MM.1S (cell line): ENCODE measurements around the gene SASS6.

ENCODE experiments used
- DNase-seq: peaks from one replicate; pipeline ENCODE4 v3.0.0-alpha.2; 2015
- H2AFZ ChIP-seq: fragments of 300-600 bp; sonication (generic); 2 replicates; pipeline ENCODE4 v1.6.0; 2016; ENCODE audit warnings: antibody characterized with exemption, low read length
- H3F3A ChIP-seq: fragments of 300-600 bp; sonication (generic); 2 replicates; pipeline ENCODE4 v1.6.1; 2016; ENCODE audit warnings: mild to moderate bottlenecking, antibody characterized with exemption, low read length, moderate library complexity, mixed read lengths; ENCODE audit not compliant: insufficient read depth
- H3K27ac ChIP-seq: fragments of 300-600 bp; sonication (generic); 2 replicates; pipeline ENCODE4 v1.5.1; 2016; ENCODE audit warnings: mild to moderate bottlenecking, low read length
- H3K27me3 ChIP-seq: fragments of 300-600 bp; sonication (generic); replicated peaks from 2 replicates; pipeline ENCODE4 v1.6.0; 2016; ENCODE audit warnings: low read length; ENCODE audit not compliant: insufficient read depth
- H3K36me3 ChIP-seq: fragments of 300-600 bp; sonication (generic); replicated peaks from 2 replicates; pipeline ENCODE4 v1.6.1; 2016; ENCODE audit warnings: mild to moderate bottlenecking, low read length, mixed read lengths; ENCODE audit not compliant: insufficient read depth
- H3K4me1 ChIP-seq: fragments of 300-600 bp; sonication (generic); 2 replicates; pipeline ENCODE4 v1.6.1; 2016; ENCODE audit warnings: low read length, mixed read lengths
- H3K4me2 ChIP-seq: fragments of 300-600 bp; sonication (generic); 2 replicates; pipeline ENCODE4 v1.6.0; 2016; ENCODE audit warnings: low read depth, low read length
- H3K4me3 ChIP-seq: fragments of 300-600 bp; sonication (generic); 2 replicates; pipeline ENCODE4 v1.5.1; 2016; ENCODE audit warnings: low read length, mixed read lengths
- H3K79me2 ChIP-seq: fragments of 300-600 bp; sonication (generic); 2 replicates; pipeline ENCODE4 v1.6.1; 2016; ENCODE audit warnings: mixed run types, low read length, mixed read lengths
- H3K9ac ChIP-seq: fragments of 300-600 bp; sonication (generic); 2 replicates; pipeline ENCODE4 v1.6.1; 2016; ENCODE audit warnings: low read length, mixed read lengths
- H3K9me2 ChIP-seq: fragments of 300-600 bp; sonication (generic); replicated peaks from 2 replicates; pipeline ENCODE4 v1.6.1; 2016; ENCODE audit warnings: mild to moderate bottlenecking, low read length, mixed read lengths; ENCODE audit not compliant: insufficient read depth
- H3K9me3 ChIP-seq: fragments of 300-600 bp; sonication (generic); replicated peaks from 2 replicates; pipeline ENCODE4 v1.6.1; 2016; ENCODE audit warnings: mild to moderate bottlenecking, low read length, mixed read lengths; ENCODE audit not compliant: insufficient read depth
- H4K20me1 ChIP-seq: fragments of 300-600 bp; sonication (generic); 2 replicates; pipeline ENCODE4 v1.6.1; 2016; ENCODE audit warnings: mild to moderate bottlenecking, low read length, moderate library complexity, mixed read lengths; ENCODE audit not compliant: insufficient read depth
- EZH2 ChIP-seq: fragments of 300-600 bp; sonication (generic); optimal IDR thresholded peaks from 2 replicates; pipeline ENCODE3; 2017; ENCODE audit warnings: low read depth, mild to moderate bottlenecking, antibody characterized with exemption, low read length, mixed read lengths
- EZH2phosphoT487 ChIP-seq: fragments of 300-600 bp; sonication (generic); IDR thresholded peaks from 2 replicates; pipeline ENCODE4 v1.6.1; 2018; ENCODE audit warnings: antibody characterized with exemption, low read length
- TF ChIP-seq, protein P1 (sequence below): fragments of 300-600 bp; sonication (generic); IDR thresholded peaks from 2 replicates; pipeline ENCODE4 v1.5.1; 2016; ENCODE audit warnings: antibody characterized with exemption, low read length, mixed read lengths

The SASS6 gene

GRCh38 chr1:100101564-100101963, 31.2 kb downstream of the SASS6 start:
- no peak overlapping the region for H3K27ac ChIP-seq
- no peaks in the 10 kb centered on the region for H3F3A ChIP-seq
- H3K36me3 ChIP-seq: no peaks in the 10 kb centered on the region
- H3K79me2 ChIP-seq: no peaks in the 10 kb centered on the region
- TF ChIP-seq EZH2phosphoT487 (no peak), EZH2 (no peak)
- TF ChIP-seq, protein P1, sequence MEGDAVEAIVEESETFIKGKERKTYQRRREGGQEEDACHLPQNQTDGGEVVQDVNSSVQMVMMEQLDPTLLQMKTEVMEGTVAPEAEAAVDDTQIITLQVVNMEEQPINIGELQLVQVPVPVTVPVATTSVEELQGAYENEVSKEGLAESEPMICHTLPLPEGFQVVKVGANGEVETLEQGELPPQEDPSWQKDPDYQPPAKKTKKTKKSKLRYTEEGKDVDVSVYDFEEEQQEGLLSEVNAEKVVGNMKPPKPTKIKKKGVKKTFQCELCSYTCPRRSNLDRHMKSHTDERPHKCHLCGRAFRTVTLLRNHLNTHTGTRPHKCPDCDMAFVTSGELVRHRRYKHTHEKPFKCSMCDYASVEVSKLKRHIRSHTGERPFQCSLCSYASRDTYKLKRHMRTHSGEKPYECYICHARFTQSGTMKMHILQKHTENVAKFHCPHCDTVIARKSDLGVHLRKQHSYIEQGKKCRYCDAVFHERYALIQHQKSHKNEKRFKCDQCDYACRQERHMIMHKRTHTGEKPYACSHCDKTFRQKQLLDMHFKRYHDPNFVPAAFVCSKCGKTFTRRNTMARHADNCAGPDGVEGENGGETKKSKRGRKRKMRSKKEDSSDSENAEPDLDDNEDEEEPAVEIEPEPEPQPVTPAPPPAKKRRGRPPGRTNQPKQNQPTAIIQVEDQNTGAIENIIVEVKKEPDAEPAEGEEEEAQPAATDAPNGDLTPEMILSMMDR: no peak
- H3K9ac ChIP-seq: no peak overlapping the region
- H3K9me3 ChIP-seq: no peaks in the 10 kb centered on the region
- no peak overlapping the region for H3K4me3 ChIP-seq
- no peaks in the 10 kb centered on the region for H3K4me1 ChIP-seq
- H3K4me2 ChIP-seq: no peak overlapping the region
- no peaks in the 10 kb centered on the region for H3K27me3 ChIP-seq
- no peak for DNase-seq
- H3K9me2 ChIP-seq: no peaks in the 10 kb centered on the region
- H2AFZ ChIP-seq: no peak overlapping the region
- no peaks in the 10 kb centered on the region for H4K20me1 ChIP-seq

- DNase-seq: no peak
- H3F3A ChIP-seq: no peaks in the 10 kb centered on the region
- H4K20me1 ChIP-seq: no peaks in the 10 kb centered on the region
- no peaks in the 10 kb centered on the region for H3K27me3 ChIP-seq
- no peak overlapping the region for H3K4me3 ChIP-seq
- TF ChIP-seq EZH2phosphoT487 (no peak), EZH2 (no peak)
- TF ChIP-seq, protein P1: no peak
- H3K4me2 ChIP-seq: no peak overlapping the region
- H3K79me2 ChIP-seq: no peaks in the 10 kb centered on the region
- no peaks in the 10 kb centered on the region for H3K9me2 ChIP-seq
- H2AFZ ChIP-seq: no peak overlapping the region
- no peak overlapping the region for H3K9ac ChIP-seq
- no peak overlapping the region for H3K27ac ChIP-seq
- H3K4me1 ChIP-seq: no peaks in the 10 kb centered on the region
- H3K9me3 ChIP-seq: no peaks in the 10 kb centered on the region
- no peaks in the 10 kb centered on the region for H3K36me3 ChIP-seq
Observed at GRCh38 chr1:100100202-100100601, 32.5 kb downstream of the SASS6 start.

- Histone ChIP-seq H3K79me2 (no peaks in the 10 kb centered on the region), H3K4me3 (no peak overlapping the region), H3K9me3 (no peaks in the 10 kb centered on the region), H3K36me3 (no peaks in the 10 kb centered on the region; the same call in 1 of the 2 replicates), H2AFZ (no peak overlapping the region), H3K9me2 (no peaks in the 10 kb centered on the region), H3K27ac (no peak overlapping the region), H4K20me1 (no peaks in the 10 kb centered on the region), H3K27me3 (no peaks in the 10 kb centered on the region), H3K4me1 (no peaks in the 10 kb centered on the region), H3K9ac (no peak overlapping the region), H3K4me2 (no peak overlapping the region), H3F3A (no peaks in the 10 kb centered on the region)
- no peak for DNase-seq
- TF ChIP-seq EZH2: no peak
- no peak for TF ChIP-seq EZH2phosphoT487
- TF ChIP-seq, protein P1: no peak
Observed at GRCh38 chr1:100090471-100090870, 42.3 kb downstream of the SASS6 start.
